ENCODE measurements around the gene NHSL1.
A peak's percentile ranks its signal among the peaks of the same experiment; 100 is the strongest.

Gene NHSL1

DNA sequence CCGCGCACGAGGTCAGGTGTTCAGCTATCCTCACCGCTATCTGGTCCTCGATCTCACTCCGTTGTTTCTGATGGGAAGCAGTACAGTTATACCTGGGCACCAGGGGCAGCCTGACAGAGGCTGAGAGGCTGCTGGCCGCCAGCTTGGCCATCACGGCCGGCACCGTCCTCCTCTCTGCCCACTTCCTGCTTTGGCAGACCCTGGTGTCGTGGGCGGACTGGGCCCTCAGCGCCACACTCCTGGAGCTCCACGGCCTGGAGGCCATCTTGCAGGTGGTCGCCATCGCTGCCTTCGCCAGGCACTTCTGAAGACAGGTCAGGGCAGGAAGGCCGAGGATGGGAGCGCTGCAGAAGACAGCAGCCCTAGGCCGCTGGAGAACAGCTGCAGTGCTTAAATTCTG, 35.2 kb downstream of the NHSL1 start:
- no peak for DNase-seq (ENCODE audit: low spot score)
- TF ChIP-seq, protein P1, sequence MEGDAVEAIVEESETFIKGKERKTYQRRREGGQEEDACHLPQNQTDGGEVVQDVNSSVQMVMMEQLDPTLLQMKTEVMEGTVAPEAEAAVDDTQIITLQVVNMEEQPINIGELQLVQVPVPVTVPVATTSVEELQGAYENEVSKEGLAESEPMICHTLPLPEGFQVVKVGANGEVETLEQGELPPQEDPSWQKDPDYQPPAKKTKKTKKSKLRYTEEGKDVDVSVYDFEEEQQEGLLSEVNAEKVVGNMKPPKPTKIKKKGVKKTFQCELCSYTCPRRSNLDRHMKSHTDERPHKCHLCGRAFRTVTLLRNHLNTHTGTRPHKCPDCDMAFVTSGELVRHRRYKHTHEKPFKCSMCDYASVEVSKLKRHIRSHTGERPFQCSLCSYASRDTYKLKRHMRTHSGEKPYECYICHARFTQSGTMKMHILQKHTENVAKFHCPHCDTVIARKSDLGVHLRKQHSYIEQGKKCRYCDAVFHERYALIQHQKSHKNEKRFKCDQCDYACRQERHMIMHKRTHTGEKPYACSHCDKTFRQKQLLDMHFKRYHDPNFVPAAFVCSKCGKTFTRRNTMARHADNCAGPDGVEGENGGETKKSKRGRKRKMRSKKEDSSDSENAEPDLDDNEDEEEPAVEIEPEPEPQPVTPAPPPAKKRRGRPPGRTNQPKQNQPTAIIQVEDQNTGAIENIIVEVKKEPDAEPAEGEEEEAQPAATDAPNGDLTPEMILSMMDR (IDR thresholded peaks at IDR 0.05; ENCODE audit: extremely low read depth, insufficient read depth, missing control alignments): no peak
- in situ Hi-C loops (cut with MboI; ENCODE audit: low pct_unique_long_range_greater_than_20kb, low sequenced_read_pairs, unreplicated experiment): no loop called here

DNA sequence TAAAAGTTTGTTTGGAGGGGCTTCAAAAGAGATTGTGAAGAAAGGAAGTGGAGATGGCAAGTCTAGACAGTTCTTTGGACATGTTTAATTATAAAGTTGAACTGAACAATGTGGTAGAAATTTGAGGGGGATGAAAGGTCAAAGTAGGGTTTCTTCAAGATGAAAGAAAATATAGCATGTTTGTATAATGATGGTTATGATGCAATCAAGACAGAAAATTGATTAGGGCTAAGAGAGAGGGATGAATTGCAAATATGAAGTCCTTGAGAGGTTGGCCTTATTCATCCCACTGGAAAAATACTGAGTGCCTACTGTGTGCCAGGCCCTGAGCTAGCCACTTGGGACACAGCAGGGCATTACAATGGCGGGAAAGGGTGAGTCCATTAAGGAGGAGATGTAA, 37.6 kb downstream of the NHSL1 start:
- no peak for DNase-seq (ENCODE audit: low spot score)

DNA sequence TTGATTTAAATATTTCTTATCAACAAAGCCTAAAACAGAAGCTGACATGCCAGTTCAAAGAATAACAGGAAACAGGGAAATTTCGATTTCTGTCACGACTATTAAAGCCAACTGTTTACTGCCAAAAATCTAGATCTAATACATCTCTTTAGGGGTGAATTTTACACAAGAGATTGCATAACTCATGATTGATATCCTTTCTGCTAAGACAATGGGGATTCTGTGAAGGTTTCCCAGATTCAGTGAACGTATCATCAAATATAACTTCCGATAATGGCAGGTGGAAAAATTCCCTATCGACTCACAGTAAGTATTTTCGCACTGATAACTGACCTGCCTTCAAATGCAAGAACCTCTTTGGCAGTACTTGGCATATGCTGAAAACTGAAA, 42.9 kb downstream of the NHSL1 start:
- DNase-seq (ENCODE audit: low spot score): no peak
- TF ChIP-seq, protein P1 (IDR thresholded peaks at IDR 0.05; ENCODE audit: extremely low read depth, insufficient read depth, missing control alignments): no peak
- in situ Hi-C loops (cut with MboI; ENCODE audit: low pct_unique_long_range_greater_than_20kb, low sequenced_read_pairs, unreplicated experiment): no loop called here

More for the DNA sequence above, 37.6 kb downstream of the NHSL1 start:
- TF ChIP-seq, protein P1 (IDR thresholded peaks at IDR 0.05; ENCODE audit: extremely low read depth, insufficient read depth, missing control alignments): no peak
- in situ Hi-C loops (cut with MboI; ENCODE audit: low pct_unique_long_range_greater_than_20kb, low sequenced_read_pairs, unreplicated experiment): no loop called here

DNA sequence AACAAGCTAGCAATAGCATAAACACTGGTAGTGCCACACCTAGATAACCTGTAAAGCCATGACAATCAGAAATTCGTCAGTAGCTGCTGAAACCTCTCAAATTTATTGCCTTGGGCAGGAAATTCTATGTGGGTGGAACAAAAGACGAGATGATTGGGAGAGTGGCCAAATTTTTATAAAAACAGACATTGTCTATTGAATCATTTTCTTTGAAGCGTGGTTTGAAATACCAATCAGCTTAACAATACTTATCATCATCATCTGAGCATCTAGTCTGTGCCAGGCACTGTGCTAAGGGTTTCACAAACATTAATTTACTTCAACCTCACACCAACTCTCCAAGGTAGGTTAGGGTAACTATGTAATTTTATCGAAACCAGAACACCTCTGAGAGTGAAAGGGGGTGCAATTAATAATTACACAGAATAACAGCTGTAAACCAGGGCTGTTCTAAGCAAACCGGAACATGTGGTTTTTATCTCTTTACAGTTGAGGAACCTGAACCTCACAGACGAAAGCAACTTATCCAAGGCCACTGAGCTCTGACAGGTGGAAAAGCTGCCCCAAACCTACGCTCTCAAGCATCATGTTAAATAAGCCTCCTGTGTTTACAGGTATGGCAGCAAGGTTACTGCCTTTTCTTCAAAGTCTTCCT, 43.4 kb downstream of the NHSL1 start:
- peak; percentile 62 for DNase-seq (ENCODE audit: low spot score)
- TF ChIP-seq, protein P1 (IDR thresholded peaks at IDR 0.05; ENCODE audit: extremely low read depth, insufficient read depth, missing control alignments): no peak
- in situ Hi-C loops (cut with MboI; ENCODE audit: low pct_unique_long_range_greater_than_20kb, low sequenced_read_pairs, unreplicated experiment): no loop called here

DNA sequence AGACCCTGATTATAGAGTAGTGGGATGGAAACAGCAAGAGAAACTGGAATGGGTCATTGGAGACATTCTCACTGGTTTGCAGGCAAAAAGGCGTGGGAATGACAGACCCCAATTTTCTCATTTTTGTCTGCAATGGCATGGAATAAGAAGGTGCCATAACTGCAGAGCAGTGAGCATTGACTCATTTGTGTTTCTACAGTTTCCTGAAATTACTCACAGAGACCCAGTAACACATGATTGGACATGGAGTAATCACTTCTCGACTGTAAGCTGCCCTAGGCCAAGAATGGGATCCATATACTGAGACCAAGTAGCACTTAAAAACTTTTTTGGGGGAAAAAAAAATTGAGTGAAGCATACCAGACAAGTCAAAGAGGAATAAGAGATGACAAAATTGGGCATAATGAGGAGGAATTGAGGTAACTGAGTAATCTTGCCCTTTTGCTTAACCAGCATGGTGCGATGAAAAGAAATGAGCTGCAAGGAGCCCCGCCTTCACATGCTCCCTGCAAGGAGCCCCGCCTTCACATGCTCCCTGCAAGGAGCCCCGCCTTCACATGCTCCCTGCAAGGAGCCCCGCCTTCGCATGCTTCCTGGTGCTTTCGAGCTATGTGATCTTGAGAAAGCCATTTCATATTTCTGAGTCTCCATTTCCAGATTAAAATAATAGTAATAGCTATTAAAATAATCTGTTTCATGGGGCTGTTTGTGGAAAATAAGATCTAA, 44.1 kb downstream of the NHSL1 start:
- in situ Hi-C loops (cut with MboI; ENCODE audit: low pct_unique_long_range_greater_than_20kb, low sequenced_read_pairs, unreplicated experiment): no loop called here
- TF ChIP-seq, protein P1 (IDR thresholded peaks at IDR 0.05; ENCODE audit: extremely low read depth, insufficient read depth, missing control alignments): no peak
- peak; percentile 33 for DNase-seq (ENCODE audit: low spot score)

DNA sequence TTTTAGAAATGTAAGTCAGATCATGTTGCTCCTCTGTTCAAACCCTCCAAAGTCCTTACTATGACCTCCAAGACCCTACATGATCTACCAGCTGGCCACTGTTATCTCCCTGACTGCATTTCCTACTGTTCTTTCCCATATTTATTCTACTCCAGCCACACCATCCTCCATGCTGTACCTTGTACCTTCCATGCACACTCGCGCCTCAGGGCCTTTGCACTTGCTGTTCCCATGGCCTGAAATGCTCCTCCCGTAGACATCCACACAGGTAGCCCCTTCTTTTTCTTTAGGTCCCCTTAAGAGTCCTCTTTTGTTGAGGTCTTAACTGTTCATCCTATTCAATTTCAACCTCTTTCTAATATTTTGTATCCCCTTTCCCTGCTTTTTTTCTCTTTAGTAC, 48.3 kb downstream of the NHSL1 start:
- TF ChIP-seq, protein P1 (IDR thresholded peaks at IDR 0.05; ENCODE audit: extremely low read depth, insufficient read depth, missing control alignments): no peak
- in situ Hi-C loops (cut with MboI; ENCODE audit: low pct_unique_long_range_greater_than_20kb, low sequenced_read_pairs, unreplicated experiment): no loop called here

More for the DNA sequence above, 48.3 kb downstream of the NHSL1 start:
- no peak for DNase-seq (ENCODE audit: low spot score)

Measured in GM13977 (cell line).